ENCODE results near the gene ZNF280B. TPM values are rescaled to one million over a fixed set of nuclear protein-coding genes. Genes with fewer than 3 reads are reported as not detected.
"Not testable (repeated sequence)": the region's sequence is repeated elsewhere in the genome, so short reads cannot be mapped to it uniquely, and the experiment has no call there.

Gene ZNF280B
- total and polyA plus RNA-seq, 2 donors, result 0.48 to 1.9 TPM

DNA sequence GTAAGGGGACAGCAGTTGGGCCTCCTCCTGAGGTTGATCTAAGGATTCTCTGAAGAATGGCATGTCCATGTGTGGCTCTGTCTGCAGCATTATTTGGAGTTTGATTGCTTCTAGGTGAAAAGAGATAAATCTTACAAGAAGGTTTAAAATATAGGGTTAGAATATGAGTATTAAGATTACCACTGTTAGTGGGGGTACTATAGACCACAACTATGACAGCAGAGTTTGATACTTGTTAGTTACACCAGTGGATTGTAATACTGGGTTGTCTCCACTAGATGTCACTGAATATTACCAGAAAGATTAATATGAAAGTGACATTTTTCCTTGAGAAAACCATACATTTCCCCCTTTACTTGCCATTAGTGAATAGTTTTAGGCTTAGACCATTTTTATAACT lies 47.9 kb downstream of the ZNF280B start:
- H3K27ac ChIP-seq (ENCODE audit: low read depth), result no peak overlapping the region
- no peaks in the 10 kb centered on the region for H3K4me1 ChIP-seq (ENCODE audit: insufficient read depth)
- no peaks in the 10 kb centered on the region for H3K36me3 ChIP-seq (ENCODE audit: insufficient read depth)
- no peak for DNase-seq (ENCODE audit: extremely low spot score)
- H3K4me3 ChIP-seq (ENCODE audit: low read depth, low read length), result no peak overlapping the region

DNA sequence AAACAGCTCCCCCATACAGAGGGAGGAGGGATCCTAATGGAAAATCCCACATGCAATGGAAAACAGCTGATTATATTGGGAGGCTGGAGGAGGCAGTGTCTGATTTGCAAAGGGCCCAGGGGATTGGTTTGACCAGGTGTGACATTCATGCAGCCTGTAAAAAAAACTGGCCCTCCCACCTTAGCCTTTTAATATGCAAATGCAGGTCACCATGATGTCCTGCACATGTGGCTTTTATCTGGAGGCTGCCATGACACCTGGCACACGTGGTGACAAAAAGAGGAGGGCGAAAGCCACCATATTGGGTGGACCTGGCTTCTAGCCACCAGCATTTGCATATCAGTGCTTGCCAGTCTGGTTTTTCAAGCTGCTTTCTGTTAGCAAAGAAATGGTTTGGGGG lies 48.5 kb downstream of the ZNF280B start:
- DNase-seq (ENCODE audit: extremely low spot score), result no peak
- Histone ChIP-seq H3K27ac (ENCODE audit: low read depth) (no peak overlapping the region), H3K36me3 (ENCODE audit: insufficient read depth) (no peaks in the 10 kb centered on the region), H3K4me1 (ENCODE audit: insufficient read depth) (no peaks in the 10 kb centered on the region), H3K4me3 (ENCODE audit: low read depth, low read length) (no peak overlapping the region)
- WGBS, result 80% methylated on average over 2 of the region's 2 CpGs

DNA sequence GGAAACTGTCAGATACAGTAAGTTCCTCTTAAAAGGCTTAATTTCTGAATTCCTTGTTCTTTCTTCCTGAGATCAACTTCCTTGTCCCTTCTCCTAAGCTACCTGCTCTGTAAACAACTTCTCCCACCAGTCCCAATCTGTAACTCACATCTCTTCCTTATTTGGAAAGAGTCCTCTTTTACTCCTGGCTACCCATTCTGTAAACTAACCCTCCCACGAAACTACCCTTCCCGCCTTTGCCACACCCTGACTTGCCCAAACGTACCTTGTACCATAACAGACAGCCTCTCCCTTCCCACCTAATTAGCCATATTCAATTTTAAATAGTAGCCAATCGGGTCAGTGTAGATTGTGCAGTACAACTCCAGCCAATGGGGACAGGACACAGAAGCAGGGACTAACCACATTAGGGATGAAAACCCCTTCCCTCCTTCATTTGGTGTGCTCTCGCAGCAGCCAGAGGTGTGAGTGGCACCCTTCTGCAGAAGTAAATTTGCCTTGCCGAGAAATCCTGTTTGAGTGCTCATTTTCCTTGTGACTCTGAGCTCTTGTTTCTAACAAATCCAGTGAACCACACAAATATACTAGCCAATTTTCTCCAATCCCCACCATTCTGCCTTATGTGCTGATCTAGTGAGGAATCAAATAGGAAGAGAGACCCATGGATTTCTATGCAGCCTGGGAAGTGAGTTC lies 49.5 kb downstream of the ZNF280B start:
- Histone ChIP-seq H3K4me3 (ENCODE audit: low read depth, low read length) (no peak overlapping the region), H3K4me1 (ENCODE audit: insufficient read depth) (no peaks in the 10 kb centered on the region), H3K36me3 (ENCODE audit: insufficient read depth) (no peaks in the 10 kb centered on the region), H3K27ac (ENCODE audit: low read depth) (no peak overlapping the region)
- DNase-seq (ENCODE audit: extremely low spot score), result no peak
- WGBS, result 83% methylated on average over 6 of the region's 6 CpGs

DNA sequence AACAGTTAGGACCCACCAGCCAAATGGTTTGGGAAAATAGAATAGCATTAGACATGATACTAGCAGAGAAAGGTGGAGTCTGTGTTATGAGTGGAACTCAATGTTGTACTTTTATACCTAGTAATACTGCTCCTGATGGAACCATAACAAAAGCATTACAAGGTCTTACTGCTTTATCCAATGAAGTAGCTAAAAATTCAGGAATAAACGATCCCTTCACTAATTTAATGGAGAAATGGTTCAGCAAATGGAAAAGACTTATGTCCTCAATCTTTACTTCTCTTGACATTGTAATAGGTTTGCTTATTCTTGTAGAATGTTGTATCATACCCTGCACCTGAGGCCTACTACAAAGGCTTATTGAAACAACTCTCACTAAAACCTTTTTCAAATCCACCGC lies 50.2 kb downstream of the ZNF280B start:
- H3K4me1 ChIP-seq (ENCODE audit: insufficient read depth), result no peaks in the 10 kb centered on the region
- H3K27ac ChIP-seq (ENCODE audit: low read depth), result no peak overlapping the region
- WGBS, result 80% methylated on average over 2 of the region's 2 CpGs
- no peak overlapping the region for H3K4me3 ChIP-seq (ENCODE audit: low read depth, low read length)
- no peaks in the 10 kb centered on the region for H3K36me3 ChIP-seq (ENCODE audit: insufficient read depth)
- no peak for DNase-seq (ENCODE audit: extremely low spot score)

DNA sequence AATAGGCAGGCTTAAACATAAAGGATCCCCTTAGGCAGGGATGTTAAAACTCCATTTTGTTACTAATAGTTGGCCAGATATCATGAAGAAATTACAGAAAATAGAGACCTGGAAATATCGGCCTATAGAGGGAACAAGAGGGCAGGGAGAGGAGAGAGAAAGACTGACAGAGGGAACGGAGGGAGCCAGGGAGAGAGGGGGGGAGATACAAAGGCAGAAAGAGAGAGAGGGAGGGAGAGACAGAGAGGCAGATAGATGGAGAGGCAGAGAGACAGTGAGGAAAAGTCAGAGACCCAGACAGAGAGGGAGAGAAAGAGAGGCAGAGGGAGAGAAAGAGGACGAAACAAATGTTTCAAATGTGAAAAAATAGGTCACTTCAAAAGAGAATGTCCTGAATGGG lies 53.5 kb downstream of the ZNF280B start:
- Histone ChIP-seq H3K4me1 (ENCODE audit: insufficient read depth) (no peaks in the 10 kb centered on the region), H3K36me3 (ENCODE audit: insufficient read depth) (no peaks in the 10 kb centered on the region), H3K27ac (ENCODE audit: low read depth) (no peak overlapping the region), H3K4me3 (ENCODE audit: low read depth, low read length) (no peak overlapping the region)
- WGBS, result 46% methylated on average over 3 of the region's 3 CpGs
- no peak for DNase-seq (ENCODE audit: extremely low spot score)

DNA sequence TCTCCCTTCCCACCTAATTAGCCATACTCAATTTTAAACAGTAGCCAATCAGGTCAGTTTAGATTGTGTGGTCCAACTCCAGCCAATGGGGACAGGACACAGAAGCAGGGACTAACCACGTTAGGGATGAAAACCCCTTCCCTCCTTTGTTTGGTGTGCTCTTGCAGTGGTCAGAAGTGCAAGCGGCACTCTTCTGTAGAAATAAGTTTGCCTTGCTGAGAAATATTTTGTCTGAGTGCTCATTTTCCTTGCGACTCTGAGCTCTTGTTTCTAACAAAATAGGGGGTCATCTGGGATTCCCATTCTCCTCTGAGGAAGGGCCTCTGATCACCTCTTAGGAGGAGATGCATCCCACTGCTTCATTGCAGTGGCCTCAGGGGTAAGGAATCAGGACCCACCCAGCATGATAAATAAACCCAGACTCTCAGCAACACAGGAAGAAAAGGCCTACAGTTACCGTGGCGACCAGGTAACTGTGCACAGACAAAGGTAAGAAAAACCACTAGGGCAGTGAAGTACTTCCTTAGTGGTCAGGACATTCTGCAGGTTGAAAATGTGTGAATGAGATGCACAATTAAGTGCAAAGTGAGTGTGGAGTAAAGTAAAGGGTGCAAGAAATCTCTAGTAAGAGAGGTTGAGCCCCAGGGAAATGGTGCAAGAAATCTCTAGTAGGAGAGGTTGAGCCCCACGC lies 55.4 kb downstream of the ZNF280B start:
- Histone ChIP-seq H3K36me3 (ENCODE audit: insufficient read depth) (no peaks in the 10 kb centered on the region), H3K4me1 (ENCODE audit: insufficient read depth) (no peaks in the 10 kb centered on the region), H3K4me3 (ENCODE audit: low read depth, low read length) (no peak overlapping the region), H3K27ac (ENCODE audit: low read depth) (no peak overlapping the region)
- DNase-seq (ENCODE audit: extremely low spot score), result no peak
- 67% methylated on average over 6 of the region's 6 CpGs for WGBS

DNA sequence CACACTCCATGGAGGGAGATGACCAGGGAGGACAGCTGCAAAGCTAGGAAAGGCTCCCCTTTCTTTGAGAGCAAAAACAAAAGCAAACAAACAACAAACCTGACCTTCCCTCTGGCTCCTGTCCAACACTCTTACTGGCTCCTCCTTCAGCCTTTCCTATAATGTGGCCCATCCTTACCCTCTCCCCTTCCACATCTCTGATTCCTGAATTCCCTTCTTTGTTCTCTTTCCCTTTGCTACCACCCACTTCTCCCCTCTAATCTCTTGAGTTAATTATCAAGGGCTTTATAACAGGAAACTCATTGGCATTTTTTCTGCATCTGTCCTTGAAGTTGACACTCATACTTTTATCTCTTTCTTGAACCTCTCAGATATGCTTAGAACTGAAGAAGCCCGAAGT lies 56.3 kb downstream of the ZNF280B start:
- no peak for DNase-seq (ENCODE audit: extremely low spot score)
- H3K4me3 ChIP-seq (ENCODE audit: low read depth, low read length), result no peak overlapping the region
- no peaks in the 10 kb centered on the region for H3K36me3 ChIP-seq (ENCODE audit: insufficient read depth)
- WGBS, result 78% methylated on average over 1 of the region's 1 CpG
- H3K4me1 ChIP-seq (ENCODE audit: insufficient read depth), result no peaks in the 10 kb centered on the region
- no peak overlapping the region for H3K27ac ChIP-seq (ENCODE audit: low read depth)

DNA sequence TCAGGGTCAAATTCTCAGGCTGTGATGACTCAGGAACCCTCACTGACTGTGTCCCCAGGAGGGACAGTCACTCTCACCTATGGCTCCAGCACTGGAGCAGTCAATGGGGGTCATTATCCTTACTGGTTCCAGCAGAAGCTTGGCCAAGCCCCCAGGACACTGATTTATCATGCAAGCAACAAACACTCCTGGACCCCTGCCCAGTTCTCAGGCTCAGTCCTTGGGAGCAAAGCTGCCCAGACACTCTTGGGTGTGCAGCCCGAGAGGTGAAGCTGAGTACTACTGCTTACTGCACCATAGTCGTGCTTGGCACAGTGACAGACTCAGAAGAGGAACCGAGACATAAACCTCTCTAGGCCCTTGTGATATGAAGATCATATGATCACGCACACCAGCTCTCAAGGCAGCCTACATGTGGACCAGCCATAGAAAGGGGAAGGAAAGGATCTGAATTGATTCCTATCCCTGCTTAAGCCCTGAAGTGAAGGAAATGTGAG lies 58.2 kb downstream of the ZNF280B start:
- 15% methylated on average over 4 of the region's 4 CpGs for WGBS
- Histone ChIP-seq H3K4me3 (ENCODE audit: low read depth, low read length) (no peak overlapping the region), H3K27ac (ENCODE audit: low read depth) (no peak overlapping the region), H3K36me3 (ENCODE audit: insufficient read depth) (no peaks in the 10 kb centered on the region), H3K4me1 (ENCODE audit: insufficient read depth) (no peaks in the 10 kb centered on the region)
- DNase-seq (ENCODE audit: extremely low spot score), result no peak

DNA sequence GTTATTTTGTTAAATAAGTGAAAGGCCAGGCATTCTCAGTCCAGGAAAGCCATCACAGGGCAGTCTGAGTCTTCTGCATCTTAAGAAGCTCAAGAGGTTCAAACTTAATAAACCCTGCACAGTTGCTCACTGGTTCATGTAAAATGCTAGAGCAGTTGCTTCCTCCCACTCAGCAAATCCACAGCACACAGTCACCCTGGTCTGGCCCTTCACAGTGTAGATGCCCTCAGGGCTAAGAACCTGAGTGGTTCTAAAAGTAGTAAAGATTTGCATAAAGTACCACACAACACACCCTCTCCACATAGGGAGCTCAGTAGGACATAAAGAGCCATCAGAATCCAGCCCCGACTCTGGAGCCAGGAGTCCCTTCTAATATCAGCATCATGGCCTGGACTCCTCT lies 58.7 kb downstream of the ZNF280B start:
- Histone ChIP-seq H3K27ac (ENCODE audit: low read depth) (no peak overlapping the region), H3K36me3 (ENCODE audit: insufficient read depth) (no peaks in the 10 kb centered on the region), H3K4me1 (ENCODE audit: insufficient read depth) (no peaks in the 10 kb centered on the region), H3K4me3 (ENCODE audit: low read depth, low read length) (no peak overlapping the region)
- WGBS, result 81% methylated on average over 1 of the region's 1 CpG
- DNase-seq (ENCODE audit: extremely low spot score), result no peak

DNA sequence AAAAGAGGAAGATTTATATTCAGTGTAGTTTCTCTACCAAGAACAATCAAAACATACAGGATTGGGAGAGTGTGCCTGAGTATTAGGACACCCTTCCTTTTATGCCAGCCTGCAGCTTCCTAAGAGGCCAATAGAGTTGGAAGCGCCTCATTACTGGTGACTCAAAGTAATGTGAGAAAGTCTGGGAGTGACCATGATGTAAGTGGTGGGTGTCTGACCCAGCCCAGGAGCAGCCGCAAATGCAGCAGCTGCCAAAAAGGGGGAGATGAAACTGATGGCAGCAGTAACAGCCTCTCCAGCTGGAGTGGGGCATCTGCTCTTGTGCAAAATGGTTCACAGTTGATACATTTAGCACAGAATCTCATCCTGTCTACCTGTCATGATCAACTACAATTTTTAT lies 62.0 kb downstream of the ZNF280B start:
- Histone ChIP-seq H3K4me3 (ENCODE audit: low read depth, low read length) (no peak overlapping the region), H3K4me1 (ENCODE audit: insufficient read depth) (no peaks in the 10 kb centered on the region), H3K27ac (ENCODE audit: low read depth) (no peak overlapping the region), H3K36me3 (ENCODE audit: insufficient read depth) (no peaks in the 10 kb centered on the region)
- WGBS, result 42% methylated on average over 2 of the region's 2 CpGs
- DNase-seq (ENCODE audit: extremely low spot score), result no peak

DNA sequence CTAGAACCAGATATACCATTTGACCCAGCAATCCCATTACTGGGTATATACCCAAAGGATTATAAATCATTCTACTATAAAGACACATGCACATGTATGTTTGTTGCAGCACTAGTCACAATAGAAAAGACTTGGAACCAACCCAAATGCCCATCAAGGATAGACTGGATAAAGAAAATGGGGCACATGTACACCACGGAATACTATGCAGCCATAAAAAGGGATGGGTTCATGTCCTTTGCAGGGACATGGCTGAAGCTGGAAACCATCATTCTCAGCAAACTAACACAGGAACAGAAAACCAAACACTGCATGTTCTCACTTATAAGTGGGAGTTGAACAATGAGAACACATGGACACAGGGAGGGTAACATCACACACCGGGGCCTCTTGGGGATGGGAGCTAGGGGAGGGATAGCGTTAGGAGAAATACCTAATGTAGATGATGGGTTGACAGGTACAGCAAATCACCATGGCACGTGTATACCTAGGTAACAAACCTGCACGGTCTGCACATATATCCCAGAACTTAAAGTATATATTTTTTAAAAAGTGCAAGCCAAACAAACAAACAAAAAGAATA lies 64.4 kb downstream of the ZNF280B start:
- not testable (repeated sequence) for DNase-seq (ENCODE audit: extremely low spot score); H3K27ac ChIP-seq (ENCODE audit: low read depth); H3K36me3 ChIP-seq (ENCODE audit: insufficient read depth); H3K4me3 ChIP-seq (ENCODE audit: low read depth, low read length); H3K4me1 ChIP-seq (ENCODE audit: insufficient read depth)
- 79% methylated on average over 5 of the region's 5 CpGs for WGBS

DNA sequence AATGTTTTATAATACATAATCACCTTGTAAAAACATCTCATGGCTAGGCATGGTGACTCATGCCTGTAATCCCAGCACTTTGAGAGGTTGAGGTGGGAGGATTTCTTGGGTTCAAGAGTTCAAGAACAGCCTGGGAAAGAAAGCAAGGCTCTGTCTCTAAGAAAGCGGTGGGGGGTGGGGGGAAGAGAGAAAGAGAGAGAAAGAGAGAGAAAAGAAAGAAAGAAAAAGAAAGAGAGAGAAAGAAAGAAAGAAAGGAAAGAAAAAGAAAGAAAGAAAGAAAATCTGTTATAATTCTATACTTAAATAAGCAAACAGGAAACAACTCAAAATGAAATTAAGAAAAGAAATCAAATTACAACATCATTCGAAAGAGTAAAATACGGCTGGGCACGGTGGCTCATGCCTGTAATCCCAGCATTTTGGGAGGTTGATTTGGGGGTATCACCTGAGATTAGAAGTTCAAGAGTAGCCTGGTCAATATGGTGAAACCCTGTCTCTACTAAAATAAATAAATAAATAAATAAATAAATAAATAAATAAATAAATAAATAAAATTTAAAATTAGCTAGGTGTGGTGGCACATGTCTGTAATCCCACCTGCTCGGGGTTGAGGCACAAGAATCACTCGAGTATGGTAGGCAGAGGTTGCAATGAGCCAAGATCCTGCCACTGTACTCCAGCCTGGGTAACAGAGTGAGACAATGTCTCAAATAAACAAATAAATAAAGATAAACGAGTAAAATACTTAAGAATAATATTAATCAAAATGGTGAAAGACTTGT lies 65.4 kb downstream of the ZNF280B start:
- no peaks in the 10 kb centered on the region for H3K36me3 ChIP-seq (ENCODE audit: insufficient read depth)
- WGBS, result 74% methylated on average over 7 of the region's 7 CpGs
- no peak overlapping the region for H3K27ac ChIP-seq (ENCODE audit: low read depth)
- no peak for DNase-seq (ENCODE audit: extremely low spot score)
- H3K4me1 ChIP-seq (ENCODE audit: insufficient read depth), result no peaks in the 10 kb centered on the region
- no peak overlapping the region for H3K4me3 ChIP-seq (ENCODE audit: low read depth, low read length)

DNA sequence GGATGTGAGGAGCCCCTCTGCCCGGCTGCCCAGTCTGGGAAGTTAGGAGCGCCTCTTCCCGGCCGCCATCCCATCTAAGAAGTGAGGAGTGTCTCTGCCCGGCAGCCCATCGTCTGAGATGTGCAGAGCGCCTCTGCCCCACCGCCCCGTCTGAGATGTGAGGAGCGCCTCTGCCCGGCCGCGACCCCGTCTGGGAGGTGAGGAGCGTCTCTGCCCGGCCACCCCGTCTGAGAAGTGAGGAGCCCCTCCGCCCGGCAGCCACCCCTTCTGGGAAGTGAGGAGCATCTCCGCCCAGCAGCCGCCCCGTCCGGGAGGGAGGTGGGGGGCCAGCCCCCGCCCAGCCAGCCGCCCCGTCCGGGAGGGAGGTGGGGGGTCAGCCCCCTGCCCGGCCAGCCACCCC lies 66.9 kb downstream of the ZNF280B start:
- H3K4me1 ChIP-seq (ENCODE audit: insufficient read depth); H3K4me3 ChIP-seq (ENCODE audit: low read depth, low read length); H3K27ac ChIP-seq (ENCODE audit: low read depth); DNase-seq (ENCODE audit: extremely low spot score); H3K36me3 ChIP-seq (ENCODE audit: insufficient read depth): not testable (repeated sequence)
- WGBS, result 92% methylated on average over 28 of the region's 28 CpGs
